H1 (cell line): ENCODE data around the gene PAX5. TPM values are rescaled to one million over a fixed set of nuclear protein-coding genes. Genes with fewer than 3 reads are reported as not detected.

Experiments
- CHD7 ChIP-seq: fragments of 300-600 bp; sonication (generic); IDR thresholded peaks from 2 replicates; pipeline ENCODE4 v1.7.1; 2012; ENCODE audit warnings: low read length, moderate library complexity, mild to moderate bottlenecking, inconsistent platforms; ENCODE audit not compliant: insufficient replicate concordance
- EZH2 ChIP-seq: fragments of 200-600 bp; sonication (generic); IDR thresholded peaks from 2 replicates; pipeline ENCODE4 v1.7.1; 2012; ENCODE audit warnings: low read depth, mild to moderate bottlenecking, moderate library complexity, low read length, inconsistent platforms; ENCODE audit not compliant: severe bottlenecking
- POLR2A ChIP-seq, 2 experiments: IDR thresholded peaks; 1 replicate in 1 of 2; 2 replicates in 1 of 2; pipeline ENCODE4 v1.6.1; 2011; ENCODE audit warnings: low read depth in 2 of 2, low read length in 2 of 2, mild to moderate bottlenecking in 2 of 2; ENCODE audit errors: control extremely low read depth in 1 of 2
- RBBP5 ChIP-seq: IDR thresholded peaks from 2 replicates; pipeline ENCODE4 v1.7.1; 2012; ENCODE audit warnings: low read depth, mild to moderate bottlenecking, inconsistent platforms, low read length, moderate library complexity, borderline replicate concordance
- SAP30 ChIP-seq: fragments of 300-600 bp; sonication (generic); IDR thresholded peaks from 2 replicates; pipeline ENCODE4 v1.7.1; 2012; ENCODE audit warnings: low read length, moderate library complexity, mild to moderate bottlenecking, inconsistent platforms; ENCODE audit not compliant: insufficient read depth, insufficient replicate concordance
- SIX5 ChIP-seq: IDR thresholded peaks from 2 replicates; pipeline ENCODE4 v1.6.1; 2011; ENCODE audit warnings: mild to moderate bottlenecking, low read depth, low read length
- SP1 ChIP-seq: IDR thresholded peaks from 2 replicates; pipeline ENCODE4 v1.6.1; 2011; ENCODE audit warnings: low read depth, low read length
- SP2 ChIP-seq: IDR thresholded peaks from 2 replicates; pipeline ENCODE4 v1.6.1; 2012; ENCODE audit warnings: mild to moderate bottlenecking, low read length, inconsistent platforms
- TAF7 ChIP-seq: optimal IDR thresholded peaks from 2 replicates; pipeline ENCODE3; 2011; ENCODE audit warnings: low read depth, mild to moderate bottlenecking, inconsistent platforms, low read length, moderate library complexity, borderline replicate concordance
- polyA plus RNA-seq, 7 experiments: library from polyadenylated mRNA; depleted of rRNA in 3 of 7; stranded (reverse) in 5 of 7; unstranded in 2 of 7; fragments of >200 nt in 5 of 7; fragments of 200-250 nt in 2 of 7; gene quantifications; 1 replicate in 5 of 7; 2 replicates in 1 of 7; 4 replicates in 1 of 7; pipeline versions ENCODE4 v1.2.1 to v1.2.3, GENCODE V29; 2011 to 2013; ENCODE audit warnings: missing spikeins in 2 of 7, mixed read lengths in 2 of 7
- total RNA-seq: library from RNA; stranded (reverse); fragmentation: NEBNext Ultra II Directional; extraction: Animal tissue kit (Norgen Biotek cat#: 25700); gene quantifications from 2 replicates; pipeline ENCODE4 v1.2.1, GENCODE V29; 2021

PAX5 gene
- total and polyA plus RNA-seq, 2 of the 8 experiments (the other 6 are each of a cell fraction or from before 2014, with no cell fraction given), result 0.29 to 0.43 TPM

GRCh38 chr9:36902080-36902716, 131.9 kb downstream of the PAX5 start (continued):
- TF ChIP-seq CHD7 (no peak), SIX5 (no peak), EZH2 (no peak), SP2 (no peak), POLR2A (IDR thresholded peaks at IDR 0.05; ENCODE audit: control extremely low read depth in 1 of 2, low read depth in 2 of 2, low read length in 2 of 2) (no peak), SAP30 (no peak), SP1 (no peak), RBBP5 (no peak), TAF7 (no peak)
